Heart left ventricle (tissue), 16 donors: ENCODE measurements around the gene STAMBP. TPM values are rescaled to one million over a fixed set of nuclear protein-coding genes. Genes with fewer than 3 reads are reported as not detected.

Source experiments
- ATAC-seq, 4 donors: fragments of 200-7000 bp; cut with Tn5 transposase; one replicate each; pipeline ENCODE4 v1.9.1; 2020 to 2022; ENCODE audit warnings: moderate library complexity in 4 of 4, mild to moderate bottlenecking in 3 of 4, moderate number of reproducible peaks in 1 of 4
- DNase-seq, 5 donors: peaks; one replicate each; pipeline ENCODE4 v3.0.0-alpha.2; 2020
- H3K27ac ChIP-seq, 12 donors: fragments of 200-600 bp; sonication (generic) in 4 of 12; one replicate each; pipeline versions ENCODE4 v1.5.0 to v1.8.0; 2016 to 2022; ENCODE audit warnings: mild to moderate bottlenecking in 2 of 12
- H3K27me3 ChIP-seq, 9 donors: fragments of 200-600 bp; sonication (generic) in 2 of 9; one replicate each; pipeline versions ENCODE4 v1.5.1 to v1.8.0; 2016 to 2022; ENCODE audit warnings: mild to moderate bottlenecking in 3 of 9
- H3K36me3 ChIP-seq, 9 donors: fragments of 200-600 bp; sonication (generic) in 2 of 9; one replicate each; pipeline versions ENCODE4 v1.5.0 to v1.8.0; 2018 to 2022; ENCODE audit warnings: mild to moderate bottlenecking in 2 of 9
- H3K4me1 ChIP-seq, 12 donors: fragments of 200-600 bp; sonication (generic) in 4 of 12; one replicate each; pipeline versions ENCODE4 v1.5.0 to v1.8.0; 2016 to 2022; ENCODE audit warnings: mild to moderate bottlenecking in 3 of 12
- H3K4me3 ChIP-seq, 12 donors: fragments of 200-600 bp; sonication (generic) in 4 of 12; one replicate each; pipeline versions ENCODE4 v1.5.0 to v1.8.0; 2017 to 2022; ENCODE audit warnings: mild to moderate bottlenecking in 9 of 12, moderate library complexity in 4 of 12
- H3K9me3 ChIP-seq, 12 donors: fragments of 200-600 bp; sonication (generic) in 4 of 12; one replicate each; pipeline versions ENCODE4 v1.5.0 to v1.8.0; 2016 to 2022; ENCODE audit warnings: mild to moderate bottlenecking in 1 of 12
- CTCF ChIP-seq, 12 donors: fragments of 200-600 bp; sonication (generic) in 4 of 12; IDR thresholded peaks; one replicate each; pipeline versions ENCODE4 v1.5.0 to v1.8.0; 2018 to 2022; ENCODE audit warnings: antibody characterized with exemption in 12 of 12, mild to moderate bottlenecking in 5 of 12
- POLR2A ChIP-seq, 2 donors: fragments of 450-650 bp; IDR thresholded peaks; one replicate each; pipeline ENCODE4 v1.6.1; 2017; ENCODE audit warnings: antibody characterized with exemption in 2 of 2, mild to moderate bottlenecking in 2 of 2, moderate library complexity in 2 of 2
- WGBS, 4 donors: extraction: QIAGEN DNeasy Blood & Tissue Kit in 2 of 4; methylation state at CpG; one replicate each; pipeline versions ENCODE4 v1.1.5 to v1.1.7; 2013 to 2018; 5-methylcytosine and 5-hydroxymethylcytosine counted together
- intact Hi-C, 10 donors: fragments of 100-400 bp; cut with DNase I; formaldehyde crosslinking; loops; one replicate each; pipeline versions ENCODE4 v1.11.1 to v1.14.2; 2022
- polyA plus RNA-seq, 2 donors: library from polyadenylated mRNA; stranded (reverse); fragments of 200-250 nt; gene quantifications; one replicate each; pipeline ENCODE4 v1.2.3, GENCODE V29; 2013
- total RNA-seq, 9 donors: library from RNA; depleted of rRNA in 2 of 9; stranded (reverse); fragments of >200 nt in 2 of 9; fragmentation: NEBNext Ultra II Directional in 3 of 9; extraction: Animal tissue kit (Norgen Biotek cat#: 25700) in 3 of 9; gene quantifications; one replicate each; pipeline versions ENCODE4 v1.1.0 to v1.2.4, GENCODE V29; 2016 to 2023
- donor health status: ischemic (EF 13 %, LVEDD 7.1; RV severe dilation, severe dysfunction).
- donor health status: healthy with polysubstance abuse.
- donor health status: DM: no; HTN: yes; CAD: no.
- donor health status: DM: no; HTN: no; CAD: no.
- donor health status: ischemic (EF 25% LVEDD 6.9; RV normal size, moderate dysfunction).
- donor health status: ischemic (EF 25% LVEDD 5.7; RV mildly dilated, moderate dysfunction).
- donor health status: healthy.
- donor health status: DM: yes; HTN: yes; CAD: no.
- donor health status: ischemic (EF 35%, LVEDD 5.7; RV mildly dilated, moderate dysfunction).
- donor health status: nonischemic (EF 11% LVEDD 7.7; RV severe dilation, severe dysfunction).
- donor health status: DM: yes; HTN: yes; CAD: no.
- donor health status: PGD.
- donor health status: ischemic (EF 29% LVEDD 5.4; RV normal size, mild dysfunction).
- donor health status: nonischemic (EF 23%, LVEDD 6.1; RV moderate dilation, normal function).

The STAMBP gene
- total and polyA plus RNA-seq, 11 donors: 13.2 to 38.0 (median 33.0) TPM

GRCh38 chr2:73822276-73822675 lies 6.5 kb upstream of the STAMBP start:
- no peaks in the 10 kb centered on the region for H3K4me1 ChIP-seq
- no peaks in the 10 kb centered on the region for H3K9me3 ChIP-seq
- no peaks in the 10 kb centered on the region for H3K27me3 ChIP-seq
- no peaks in the 10 kb centered on the region for H3K36me3 ChIP-seq
- intact Hi-C loops: loop anchor here in 4 of 10 donors (10.0 kb wide), 7 partner anchors 163 to 763 kb away; partner anchors contain the start of genes TET3 (in 4 of the 4) and BOLA3 (in 2 of the 4)
- ATAC-seq (no peak), DNase-seq (no peak)
- H3K27ac ChIP-seq: no peak overlapping the region
- TF ChIP-seq CTCF (IDR thresholded peaks at IDR 0.05): no peak
- no peak for TF ChIP-seq POLR2A (IDR thresholded peaks at IDR 0.05)
- H3K4me3 ChIP-seq: no peak overlapping the region
- 47 to 56% (median 53%) methylated on average over 1 of the region's 1 CpG for WGBS, 4 donors

GRCh38 chr2:73822991-73823390 lies 5.8 kb upstream of the STAMBP start:
- Histone ChIP-seq H3K27ac (no peak overlapping the region), H3K9me3 (no peaks in the 10 kb centered on the region), H3K4me3 (no peak overlapping the region), H3K27me3 (no peaks in the 10 kb centered on the region), H3K36me3 (no peaks in the 10 kb centered on the region), H3K4me1 (peaks cover 0 to 4% (median 2%) of the 10 kb centered on the region in 12 donors)
- ATAC-seq (no peak), DNase-seq (no peak)
- 76 to 86% (median 82%) methylated on average over 2 of the region's 2 CpGs for WGBS, 4 donors
- intact Hi-C loops: loop anchor here in 4 of 10 donors (10.0 kb wide), 7 partner anchors 162 to 762 kb away; partner anchors contain the start of genes TET3 (in 4 of the 4) and BOLA3 (in 2 of the 4)
- TF ChIP-seq POLR2A (IDR thresholded peaks at IDR 0.05): no peak
- no peak for TF ChIP-seq CTCF (IDR thresholded peaks at IDR 0.05)

GRCh38 chr2:73823416-73823815 lies 5.3 kb upstream of the STAMBP start:
- intact Hi-C loops: loop anchor here in 4 of 10 donors (10.0 kb wide), 7 partner anchors 161 to 761 kb away; partner anchors contain the start of genes TET3 (in 4 of the 4) and BOLA3 (in 2 of the 4)
- DNase-seq: no peak
- no peak for ATAC-seq
- no peak for TF ChIP-seq CTCF (IDR thresholded peaks at IDR 0.05)
- TF ChIP-seq POLR2A (IDR thresholded peaks at IDR 0.05): no peak
- Histone ChIP-seq H3K36me3 (no peaks in the 10 kb centered on the region), H3K4me1 (peaks cover 0 to 8% (median 6%) of the 10 kb centered on the region in 12 donors), H3K9me3 (no peaks in the 10 kb centered on the region), H3K27me3 (no peaks in the 10 kb centered on the region), H3K27ac (no peak overlapping the region), H3K4me3 (no peak overlapping the region)
- WGBS, 4 donors: 35 to 44% (median 40%) methylated on average over 2 of the region's 2 CpGs

GRCh38 chr2:73823916-73824523 lies 4.7 kb upstream of the STAMBP start:
- WGBS, 4 donors: 7 to 11% (median 11%) methylated on average over 3 of the region's 3 CpGs
- peaks cover 0 to 9% (median 6%) of the 10 kb centered on the region in 12 donors for H3K4me1 ChIP-seq
- intact Hi-C loops: loop anchor here in 4 of 10 donors (1.0 to 10.0 kb wide), 8 partner anchors 161 to 761 kb away; partner anchors contain the start of genes TET3 (in 4 of the 4) and BOLA3 (in 2 of the 4)
- no peaks in the 10 kb centered on the region for H3K9me3 ChIP-seq
- peak; percentile 69 to 90 (median 80) for TF ChIP-seq CTCF (IDR thresholded peaks at IDR 0.05)
- TF ChIP-seq POLR2A (IDR thresholded peaks at IDR 0.05): no peak
- ATAC-seq (no peak), DNase-seq (peak in 1 of 5 donors; percentile 38)
- H3K27me3 ChIP-seq: no peaks in the 10 kb centered on the region
- H3K36me3 ChIP-seq: no peaks in the 10 kb centered on the region
- no peak overlapping the region for H3K27ac ChIP-seq
- no peak overlapping the region for H3K4me3 ChIP-seq
